ENCODE measurements around the gene TMEM8B.

TMEM8B gene

GRCh38 chr9:35829084-35829763 is at the start of gene TMEM8B:
TMEM8B (plus strand) TSS chr9:35829228; CDS start chr9:35829448, 220 bp downstream.
- DNase-seq (ENCODE audit: low read depth, low spot score), result peak; percentile 64

- DNase-seq (ENCODE audit: low read depth, low spot score), result no peak
Measured at GRCh38 chr9:35781066-35781465, 48.0 kb upstream of the TMEM8B start.

GRCh38 chr9:35783418-35783817 is 45.6 kb upstream of the TMEM8B start:
- DNase-seq (ENCODE audit: low read depth, low spot score), result no peak

- DNase-seq (ENCODE audit: low read depth, low spot score), result no peak
Measured at GRCh38 chr9:35789541-35789940, 39.5 kb upstream of the TMEM8B start.

- DNase-seq (ENCODE audit: low read depth, low spot score), result no peak
Measured at GRCh38 chr9:35790025-35790384, 39.0 kb upstream of the TMEM8B start.

- DNase-seq (ENCODE audit: low read depth, low spot score), result peak; percentile 59
Measured at GRCh38 chr9:35790385-35791296, 38.4 kb upstream of the TMEM8B start.

- no peak for DNase-seq (ENCODE audit: low read depth, low spot score)
Measured at GRCh38 chr9:35791297-35791921, 37.6 kb upstream of the TMEM8B start, which contains the start of gene NPR2. NPR2 (plus strand) TSS chr9:35791591; CDS start chr9:35792409, 818 bp downstream.

- no peak for DNase-seq (ENCODE audit: low read depth, low spot score)
Measured at GRCh38 chr9:35792024-35792813, 36.8 kb upstream of the TMEM8B start.

GRCh38 chr9:35792826-35793225 is 36.2 kb upstream of the TMEM8B start:
- no peak for DNase-seq (ENCODE audit: low read depth, low spot score)

- no peak for DNase-seq (ENCODE audit: low read depth, low spot score)
Measured at GRCh38 chr9:35793461-35793860, 35.6 kb upstream of the TMEM8B start.

- no peak for DNase-seq (ENCODE audit: low read depth, low spot score)
Measured at GRCh38 chr9:35795695-35796094, 33.3 kb upstream of the TMEM8B start.

GRCh38 chr9:35797311-35798109 is 31.5 kb upstream of the TMEM8B start:
- DNase-seq (ENCODE audit: low read depth, low spot score), result no peak

GRCh38 chr9:35798658-35799374 is 30.2 kb upstream of the TMEM8B start:
- no peak for DNase-seq (ENCODE audit: low read depth, low spot score)

- DNase-seq (ENCODE audit: low read depth, low spot score), result no peak
Measured at GRCh38 chr9:35800530-35800929, 28.5 kb upstream of the TMEM8B start.

GRCh38 chr9:35801328-35802128 is 27.5 kb upstream of the TMEM8B start:
- DNase-seq (ENCODE audit: low read depth, low spot score), result no peak

GRCh38 chr9:35806101-35806500 is 22.9 kb upstream of the TMEM8B start:
- no peak for DNase-seq (ENCODE audit: low read depth, low spot score)

- no peak for DNase-seq (ENCODE audit: low read depth, low spot score)
Measured at GRCh38 chr9:35808433-35808832, 20.6 kb upstream of the TMEM8B start.

GRCh38 chr9:35810122-35810521 is 18.9 kb upstream of the TMEM8B start:
- no peak for DNase-seq (ENCODE audit: low read depth, low spot score)

- DNase-seq (ENCODE audit: low read depth, low spot score), result no peak
Measured at GRCh38 chr9:35811381-35812024, 17.5 kb upstream of the TMEM8B start.

All from brain pericyte (primary cell).